Activated CD8-positive, alpha-beta memory T cell treated with anti-CD3 and anti-CD28 coated beads for 48 hours (primary cell): ENCODE measurements around the gene COL28A1.

ENCODE experiments used
- DNase-seq, 3 experiments: peaks; one replicate each; pipeline ENCODE4 v3.0.0-alpha.2; 2020; ENCODE audit warnings: low read depth in 2 of 3, low spot score in 2 of 3

Gene COL28A1

DNA sequence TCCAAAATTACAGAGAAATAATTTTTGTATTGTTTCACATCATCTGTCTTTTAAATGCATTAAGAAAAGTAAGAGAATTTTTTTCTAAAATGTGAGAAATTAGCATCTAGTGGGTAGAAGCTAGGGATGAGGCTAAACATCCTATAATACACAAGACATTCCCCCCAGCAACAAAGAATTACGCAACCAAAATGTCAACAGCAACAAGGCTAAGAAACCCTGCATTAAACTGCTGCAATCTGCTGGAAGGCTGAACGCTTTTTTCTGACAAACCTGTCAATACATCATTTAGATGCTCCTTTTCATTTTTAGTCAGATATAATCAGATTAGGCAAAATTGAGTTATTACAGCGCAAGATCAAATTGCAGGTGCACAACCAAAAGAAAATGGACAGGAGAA is 191.1 kb downstream of the COL28A1 start:
- DNase-seq, result no peak

DNA sequence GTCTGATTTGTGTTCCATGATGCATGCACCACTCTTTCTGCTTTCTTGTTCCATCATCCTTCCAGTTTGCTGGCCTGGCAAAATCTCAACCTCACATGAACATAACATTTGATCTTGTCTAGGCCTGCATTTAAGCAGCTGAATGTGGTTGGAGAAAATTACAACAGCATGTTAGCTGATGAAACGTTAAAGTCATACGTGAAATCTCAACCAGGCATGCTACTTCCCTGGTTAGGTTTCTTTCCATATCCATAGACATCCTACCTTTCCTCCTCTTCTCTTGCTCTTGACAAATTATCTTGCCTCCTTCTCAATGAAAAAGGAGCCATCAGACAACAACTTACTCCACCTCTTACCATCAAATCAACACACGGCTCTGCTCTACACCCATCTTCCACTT is 199.8 kb downstream of the COL28A1 start:
- no peak for DNase-seq

DNA sequence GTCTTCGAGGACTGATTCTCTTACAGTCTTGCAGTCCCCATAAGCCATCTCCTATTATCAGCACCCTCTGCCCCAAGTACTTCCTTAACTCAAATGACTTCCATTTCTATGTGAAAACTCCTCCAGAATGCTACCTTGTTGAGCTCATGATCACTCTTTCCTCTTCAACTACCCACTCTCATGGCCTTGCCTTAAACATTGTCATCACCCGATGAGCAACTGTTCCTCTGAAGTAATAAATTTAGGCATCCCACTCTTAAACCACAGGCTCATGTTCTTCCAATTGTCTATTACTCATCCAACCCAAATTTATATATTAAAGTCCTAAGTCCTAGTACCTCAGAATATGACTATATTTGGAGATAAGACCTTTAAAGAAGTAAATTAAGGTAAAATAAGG is 200.5 kb downstream of the COL28A1 start:
- no peak for DNase-seq

- no peak for DNase-seq
Measured at GRCh38 chr7:7333610-7334009, 202.1 kb downstream of the COL28A1 start.

GRCh38 chr7:7331523-7331922 is 204.2 kb downstream of the COL28A1 start:
- DNase-seq, result no peak

- no peak for DNase-seq
Measured at GRCh38 chr7:7330997-7331396, 204.7 kb downstream of the COL28A1 start.

DNA sequence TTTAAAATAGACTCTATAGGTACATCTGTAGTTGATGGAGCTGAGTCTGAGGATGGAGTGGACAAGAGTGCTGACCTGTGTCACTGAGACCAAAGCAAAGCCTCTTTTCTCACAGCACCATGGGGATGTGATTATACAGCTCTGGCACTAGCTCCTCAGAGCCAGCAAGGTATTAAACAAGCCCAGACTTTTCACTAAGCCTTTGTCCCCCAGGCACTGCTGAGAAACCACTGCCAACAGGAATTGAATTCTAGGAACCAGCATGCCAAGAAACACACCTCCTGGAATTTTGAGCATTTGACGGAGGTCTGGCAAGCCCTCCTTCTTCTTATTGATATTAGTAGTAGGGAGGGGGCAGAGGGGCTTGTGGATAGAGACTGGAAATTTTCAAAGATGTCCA is 206.3 kb downstream of the COL28A1 start:
- no peak for DNase-seq

- no peak for DNase-seq
Measured at GRCh38 chr7:7327423-7327822, 208.2 kb downstream of the COL28A1 start.

GRCh38 chr7:7324698-7325097 is 211.0 kb downstream of the COL28A1 start:
- no peak for DNase-seq

DNA sequence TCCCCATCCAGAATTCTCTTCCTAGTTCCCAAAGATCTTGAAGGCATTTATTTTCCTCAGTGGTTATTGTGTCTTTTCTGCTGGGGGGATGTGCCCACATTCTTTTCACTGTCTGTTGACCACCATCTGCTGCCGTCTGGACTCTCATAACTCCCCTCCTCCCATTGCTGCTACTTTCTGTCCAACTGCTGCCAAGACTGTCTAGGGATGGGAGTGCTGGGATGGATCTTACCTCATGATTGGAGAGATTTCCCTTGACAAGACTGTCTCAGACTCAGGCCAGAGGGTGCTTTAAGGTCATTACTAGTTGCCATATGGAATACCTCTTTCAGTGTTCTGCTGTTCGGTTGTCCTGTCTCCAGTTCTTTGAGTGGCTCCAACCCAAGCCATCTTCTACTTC is 211.8 kb downstream of the COL28A1 start:
- DNase-seq, result no peak

DNA sequence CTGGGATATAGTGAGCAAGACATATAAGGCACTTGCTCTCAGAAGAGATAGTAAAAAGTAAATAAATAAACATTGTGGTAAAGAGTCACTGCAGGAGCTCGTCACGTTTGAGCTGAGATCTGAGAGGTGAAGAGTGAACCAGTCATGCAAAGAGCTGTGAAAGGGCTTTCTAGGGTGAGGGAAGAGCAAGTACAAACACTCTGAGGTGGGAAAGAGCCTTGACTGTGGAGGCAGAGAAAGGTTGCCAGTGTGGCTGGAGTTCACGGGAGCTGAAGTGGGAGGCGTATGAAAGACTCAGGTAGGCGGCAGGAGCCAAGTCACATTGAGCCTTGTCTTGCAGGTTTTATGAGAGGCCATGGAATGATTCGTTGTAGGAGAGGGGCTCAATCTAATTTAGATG is 212.3 kb downstream of the COL28A1 start:
- DNase-seq, result no peak

- no peak for DNase-seq
Measured at GRCh38 chr7:7321681-7322080, 214.0 kb downstream of the COL28A1 start.

DNA sequence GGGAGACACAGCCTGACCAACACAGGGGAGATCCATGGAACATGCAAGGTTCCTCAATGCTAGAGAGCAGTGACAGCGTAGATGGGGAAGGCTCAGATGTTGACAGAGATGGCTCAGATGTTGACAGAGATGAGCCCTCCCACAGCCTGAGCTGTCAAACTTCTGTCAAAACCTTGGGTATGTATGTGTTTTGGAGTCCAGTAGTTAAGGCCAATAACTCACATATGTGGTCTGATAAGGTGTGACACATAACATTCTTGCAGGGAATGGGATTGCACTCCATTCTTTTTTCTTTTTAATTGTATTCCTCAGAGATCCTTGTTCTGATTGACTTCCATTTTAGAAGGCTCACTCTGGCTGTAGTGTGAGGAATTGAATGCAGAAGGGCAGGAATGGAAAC is 217.1 kb downstream of the COL28A1 start:
- DNase-seq, result no peak

GRCh38 chr7:7317850-7318249 is 217.8 kb downstream of the COL28A1 start:
- DNase-seq, result no peak

- DNase-seq, result no peak
Measured at GRCh38 chr7:7315851-7316250, 219.8 kb downstream of the COL28A1 start.

GRCh38 chr7:7312323-7312722 is 223.3 kb downstream of the COL28A1 start:
- DNase-seq, result no peak

GRCh38 chr7:7311001-7311400 is 224.7 kb downstream of the COL28A1 start:
- DNase-seq, result no peak

GRCh38 chr7:7309203-7309602 is 226.5 kb downstream of the COL28A1 start:
- DNase-seq, result no peak
